ACC112 (cell line): Measurements from ENCODE around the gene STK32B.

ENCODE experiments used
- H2AFZ ChIP-seq: fragments of 200-600 bp; sonication (generic); one replicate; pipeline ENCODE4 v1.6.0; 2017; ENCODE audit warnings: antibody characterized with exemption, low read length; ENCODE audit not compliant: unreplicated experiment
- H3K27ac ChIP-seq: fragments of 200-600 bp; sonication (generic); 2 replicates; pipeline ENCODE4 v1.5.1; 2014; ENCODE audit warnings: low read depth, mild to moderate bottlenecking, antibody characterized with exemption, low read length, moderate library complexity
- H3K27me3 ChIP-seq: fragments of 200-600 bp; sonication (generic); 2 replicates; pipeline ENCODE4 v1.6.1; 2014; ENCODE audit warnings: mild to moderate bottlenecking, antibody characterized with exemption, low read length, moderate library complexity, mixed read lengths; ENCODE audit not compliant: insufficient read depth
- H3K36me3 ChIP-seq: fragments of 200-600 bp; sonication (generic); 2 replicates; pipeline ENCODE4 v1.6.1; 2016; ENCODE audit warnings: mild to moderate bottlenecking, antibody characterized with exemption, low read length, moderate library complexity, mixed read lengths; ENCODE audit not compliant: insufficient read depth
- H3K4me1 ChIP-seq: fragments of 200-600 bp; sonication (generic); one replicate; pipeline ENCODE4 v1.6.1; 2016; ENCODE audit warnings: low read length, mixed read lengths; ENCODE audit not compliant: insufficient read depth, unreplicated experiment, control insufficient read depth
- H3K4me3 ChIP-seq: fragments of 200-600 bp; sonication (generic); 2 replicates; pipeline ENCODE4 v1.5.1; 2014; ENCODE audit warnings: mild to moderate bottlenecking, low read depth, low read length
- H3K79me2 ChIP-seq: fragments of 200-600 bp; sonication (generic); one replicate; pipeline ENCODE4 v1.6.0; 2016; ENCODE audit warnings: low read length; ENCODE audit not compliant: control insufficient read depth, unreplicated experiment, insufficient read depth

STK32B gene

GRCh38 chr4:5383191-5383980 lies 332.1 kb downstream of the STK32B start:
- Histone ChIP-seq H3K79me2 (no peaks in the 10 kb centered on the region), H2AFZ (no peak overlapping the region), H3K4me3 (no peak overlapping the region)

GRCh38 chr4:5385741-5386311 lies 334.5 kb downstream of the STK32B start:
- H3K4me1 ChIP-seq = peaks cover 23% of the 10 kb centered on the region
- no peaks in the 10 kb centered on the region for H3K79me2 ChIP-seq
- H3K27me3 ChIP-seq = no peaks in the 10 kb centered on the region
- no peaks in the 10 kb centered on the region for H3K36me3 ChIP-seq
- H3K4me3 ChIP-seq = no peak overlapping the region
- no peak overlapping the region for H2AFZ ChIP-seq
- no peak overlapping the region for H3K27ac ChIP-seq

More at GRCh38 chr4:5383191-5383980, 332.1 kb downstream of the STK32B start:
- peaks cover 23% of the 10 kb centered on the region for H3K4me1 ChIP-seq
- no peaks in the 10 kb centered on the region for H3K36me3 ChIP-seq
- no peak overlapping the region for H3K27ac ChIP-seq
- no peaks in the 10 kb centered on the region for H3K27me3 ChIP-seq

GRCh38 chr4:5386921-5387320 lies 335.6 kb downstream of the STK32B start:
- H3K4me1 ChIP-seq = peaks cover 15% of the 10 kb centered on the region
- no peak overlapping the region for H2AFZ ChIP-seq
- no peaks in the 10 kb centered on the region for H3K36me3 ChIP-seq
- H3K79me2 ChIP-seq = no peaks in the 10 kb centered on the region
- H3K4me3 ChIP-seq = no peak overlapping the region
- no peak overlapping the region for H3K27ac ChIP-seq
- no peaks in the 10 kb centered on the region for H3K27me3 ChIP-seq

GRCh38 chr4:5387457-5387856 lies 336.2 kb downstream of the STK32B start:
- H3K4me1 ChIP-seq = peaks cover 10% of the 10 kb centered on the region
- H3K27ac ChIP-seq = no peak overlapping the region
- no peak overlapping the region for H3K4me3 ChIP-seq

GRCh38 chr4:5389756-5390310 lies 338.6 kb downstream of the STK32B start:
- H3K27ac ChIP-seq = no peak overlapping the region
- H3K4me1 ChIP-seq = no peaks in the 10 kb centered on the region
- H3K36me3 ChIP-seq = no peaks in the 10 kb centered on the region
- no peak overlapping the region for H2AFZ ChIP-seq
- no peak overlapping the region for H3K4me3 ChIP-seq
- no peaks in the 10 kb centered on the region for H3K79me2 ChIP-seq
- H3K27me3 ChIP-seq = no peaks in the 10 kb centered on the region

More at GRCh38 chr4:5387457-5387856, 336.2 kb downstream of the STK32B start:
- no peaks in the 10 kb centered on the region for H3K36me3 ChIP-seq
- no peaks in the 10 kb centered on the region for H3K79me2 ChIP-seq
- H2AFZ ChIP-seq = no peak overlapping the region
- no peaks in the 10 kb centered on the region for H3K27me3 ChIP-seq

GRCh38 chr4:5391492-5391891 lies 340.2 kb downstream of the STK32B start:
- H3K27ac ChIP-seq = no peak overlapping the region
- H3K4me1 ChIP-seq = no peaks in the 10 kb centered on the region
- H2AFZ ChIP-seq = no peak overlapping the region
- no peak overlapping the region for H3K4me3 ChIP-seq
- H3K79me2 ChIP-seq = no peaks in the 10 kb centered on the region
- H3K36me3 ChIP-seq = no peaks in the 10 kb centered on the region
- no peaks in the 10 kb centered on the region for H3K27me3 ChIP-seq

GRCh38 chr4:5393911-5394513 lies 342.7 kb downstream of the STK32B start:
- Histone ChIP-seq H2AFZ (no peak overlapping the region), H3K4me3 (no peak overlapping the region), H3K36me3 (no peaks in the 10 kb centered on the region), H3K27me3 (no peaks in the 10 kb centered on the region), H3K27ac (no peak overlapping the region), H3K79me2 (no peaks in the 10 kb centered on the region), H3K4me1 (no peaks in the 10 kb centered on the region)

- no peak overlapping the region for H3K27ac ChIP-seq
- H3K27me3 ChIP-seq = no peaks in the 10 kb centered on the region
Observed at GRCh38 chr4:5395781-5396180, 344.5 kb downstream of the STK32B start.

GRCh38 chr4:5398056-5398455 lies 346.8 kb downstream of the STK32B start:
- Histone ChIP-seq H3K27ac (no peak overlapping the region), H3K27me3 (no peaks in the 10 kb centered on the region), H3K4me1 (no peaks in the 10 kb centered on the region), H3K36me3 (no peaks in the 10 kb centered on the region), H3K4me3 (no peak overlapping the region), H2AFZ (no peak overlapping the region), H3K79me2 (no peaks in the 10 kb centered on the region)

More at GRCh38 chr4:5395781-5396180, 344.5 kb downstream of the STK32B start:
- H3K4me1 ChIP-seq = no peaks in the 10 kb centered on the region
- no peak overlapping the region for H2AFZ ChIP-seq
- H3K36me3 ChIP-seq = no peaks in the 10 kb centered on the region
- H3K79me2 ChIP-seq = no peaks in the 10 kb centered on the region
- H3K4me3 ChIP-seq = no peak overlapping the region

- Histone ChIP-seq H3K36me3 (no peaks in the 10 kb centered on the region), H2AFZ (no peak overlapping the region), H3K4me3 (no peak overlapping the region), H3K79me2 (no peaks in the 10 kb centered on the region), H3K27me3 (no peaks in the 10 kb centered on the region), H3K4me1 (no peaks in the 10 kb centered on the region), H3K27ac (no peak overlapping the region)
Observed at GRCh38 chr4:5399124-5399523, 347.8 kb downstream of the STK32B start.
